Neural progenitor cell (in vitro differentiated cells): ENCODE data around the gene DISC1.

Experiments used
- CTCF ChIP-seq: fragments of 200-600 bp; sonication (generic); IDR thresholded peaks from 2 replicates; pipeline ENCODE4 v1.5.1; 2017; ENCODE audit warnings: antibody characterized with exemption, mild to moderate bottlenecking
- EZH2 ChIP-seq: fragments of 200-600 bp; sonication (generic); IDR thresholded peaks from 2 replicates; pipeline ENCODE4 v1.6.1; 2017; ENCODE audit warnings: antibody characterized with exemption, mild to moderate bottlenecking, moderate library complexity
- EZH2phosphoT487 ChIP-seq: fragments of 200-600 bp; sonication (generic); IDR thresholded peaks from 2 replicates; pipeline ENCODE4 v1.6.1; 2017; ENCODE audit warnings: antibody characterized with exemption

GRCh38 chr1:231865331-231865730 is 238.7 kb downstream of the DISC1 start:
- TF ChIP-seq CTCF (no peak), EZH2phosphoT487 (no peak), EZH2 (no peak)
